GM19324 (cell line): ENCODE measurements around the gene GAL.

Experiments used
- ATAC-seq: cut with Tn5 transposase; IDR thresholded peaks from one replicate; pipeline ENCODE4 v1.9.1; 2021; ENCODE audit warnings: mild to moderate bottlenecking, moderate library complexity; ENCODE audit not compliant: unreplicated experiment, low FRiP score

The GAL gene

DNA sequence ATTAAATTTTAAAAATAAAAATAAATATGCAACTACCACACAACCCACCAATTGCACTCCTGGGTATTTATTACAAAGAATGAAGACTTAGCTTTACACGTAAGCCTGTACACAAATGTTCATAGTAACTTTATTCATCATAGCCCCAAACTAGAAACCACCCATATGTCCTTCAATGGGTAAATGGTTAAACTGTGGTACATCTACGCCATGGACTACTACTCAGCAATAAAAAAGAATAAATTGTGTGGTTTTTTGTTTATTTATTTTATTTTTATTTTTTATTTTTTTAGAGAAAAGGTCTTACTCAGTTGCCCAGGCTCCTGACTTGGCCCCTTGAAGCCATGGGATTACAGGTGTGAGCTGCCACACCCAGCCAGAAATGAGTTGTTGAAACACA, 14.6 kb downstream of the GAL start:
- ATAC-seq, result no peak

DNA sequence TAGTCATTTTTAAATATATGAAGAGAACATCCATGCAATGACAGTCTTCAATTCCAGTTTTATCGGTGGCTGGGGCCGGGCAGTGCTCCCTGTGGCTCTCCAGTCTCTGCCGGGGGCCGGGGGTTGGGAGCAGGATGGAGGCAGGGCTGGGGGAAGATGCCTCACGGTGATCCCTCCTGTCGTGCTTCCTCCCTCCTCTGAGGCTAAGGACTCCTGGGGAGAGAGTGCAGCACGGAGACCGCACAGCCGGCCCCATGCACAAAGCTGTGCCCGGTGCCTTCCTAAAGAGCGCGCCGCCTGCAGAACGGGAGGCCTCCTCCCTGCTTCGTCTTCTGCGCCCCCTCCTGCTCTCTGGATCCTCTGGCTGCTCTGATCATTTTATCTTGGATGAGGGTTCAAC, 20.5 kb downstream of the GAL start:
- ATAC-seq, result no peak

GRCh38 chr11:68707527-68707926, 23.2 kb downstream of the GAL start:
- no peak for ATAC-seq

DNA sequence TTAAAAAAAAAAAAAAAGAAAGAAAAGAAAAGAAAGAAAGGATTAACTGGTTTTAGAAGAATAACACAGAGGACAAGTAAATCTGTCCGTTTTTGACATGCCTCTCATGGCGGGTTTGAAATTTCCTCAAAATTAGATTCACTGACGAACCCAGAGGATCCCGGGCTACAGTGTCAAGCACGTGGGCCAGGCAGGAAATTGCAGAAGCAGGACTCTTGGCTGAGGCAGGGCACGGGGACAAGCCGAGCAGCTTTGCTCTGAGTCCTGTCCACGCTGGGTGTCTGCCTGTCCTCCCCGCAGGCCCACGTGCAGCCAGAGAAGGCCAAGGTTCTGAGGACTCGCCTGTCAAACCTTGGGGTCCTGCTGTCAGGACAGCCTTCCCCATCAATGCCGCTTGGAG, 24.7 kb downstream of the GAL start:
- ATAC-seq, result no peak

DNA sequence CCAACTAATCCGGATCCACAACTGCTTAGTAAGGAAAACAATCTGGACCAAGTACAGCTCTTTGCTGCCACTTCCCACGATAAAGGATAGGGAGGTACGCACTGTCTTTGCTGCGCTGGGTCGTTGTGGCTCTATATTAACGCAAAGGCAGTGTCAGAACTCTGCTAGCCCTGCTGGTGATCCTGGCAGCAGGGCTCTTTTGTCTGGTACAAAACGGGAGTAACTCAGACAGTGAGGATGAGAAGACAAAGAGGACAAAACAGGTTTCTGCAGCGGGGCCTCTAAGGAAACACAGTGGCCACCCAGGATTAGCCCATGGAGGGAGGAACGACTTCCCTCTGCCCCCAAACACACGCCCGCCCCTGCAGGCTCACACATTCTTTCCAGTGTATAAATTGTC, 26.1 kb downstream of the GAL start:
- no peak for ATAC-seq

DNA sequence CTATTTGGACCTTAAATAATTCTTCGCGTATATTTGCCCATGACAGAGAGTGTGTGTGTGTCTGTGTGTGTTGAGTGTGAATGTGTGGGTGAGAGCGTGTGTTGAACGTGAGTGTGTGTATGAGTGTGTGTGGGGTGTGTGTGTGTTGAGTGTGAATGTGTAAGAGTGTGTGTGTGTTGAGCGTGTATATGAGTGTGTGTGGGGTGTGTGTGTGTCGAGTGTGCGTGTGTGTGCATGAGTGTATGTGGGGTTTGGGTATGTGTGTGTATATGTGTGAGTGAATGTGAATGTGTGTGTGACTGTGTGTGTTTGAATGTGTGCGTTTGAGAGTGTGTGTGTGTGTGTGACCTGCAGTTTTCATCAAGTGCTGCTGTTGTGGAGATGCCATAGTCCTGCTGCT, 26.8 kb downstream of the GAL start:
- no peak for ATAC-seq

- no peak for ATAC-seq
These were observed 29.9 kb downstream of the GAL start for GRCh38 chr11:68714060-68714856.

- no peak for ATAC-seq
These were observed 31.2 kb downstream of the GAL start for GRCh38 chr11:68715456-68716122.

GRCh38 chr11:68721075-68721474, 36.7 kb downstream of the GAL start:
- no peak for ATAC-seq

- no peak for ATAC-seq
These were observed 37.8 kb downstream of the GAL start for GRCh38 chr11:68722143-68722542.

GRCh38 chr11:68724293-68724692, 39.9 kb downstream of the GAL start:
- ATAC-seq, result no peak

GRCh38 chr11:68727783-68728182, 43.4 kb downstream of the GAL start:
- no peak for ATAC-seq

DNA sequence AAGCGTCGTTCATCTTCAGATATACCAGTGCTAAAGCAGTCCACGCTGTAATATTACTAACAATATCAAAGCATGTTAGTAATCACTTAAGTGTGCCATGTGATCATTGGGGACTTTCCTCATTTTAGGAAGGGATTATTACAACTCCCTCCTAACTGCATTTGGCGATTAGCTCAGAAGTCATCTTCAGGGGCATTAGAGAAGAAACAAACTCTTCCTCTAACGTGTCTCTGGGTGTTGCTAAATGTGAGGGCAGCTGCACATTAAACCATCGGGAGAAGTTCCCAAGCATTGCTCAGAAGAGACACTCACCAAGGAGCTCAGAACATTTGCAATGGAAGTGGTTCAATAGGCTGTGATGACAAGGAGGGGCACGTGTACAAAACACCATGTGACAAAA, 49.8 kb downstream of the GAL start:
- no peak for ATAC-seq

DNA sequence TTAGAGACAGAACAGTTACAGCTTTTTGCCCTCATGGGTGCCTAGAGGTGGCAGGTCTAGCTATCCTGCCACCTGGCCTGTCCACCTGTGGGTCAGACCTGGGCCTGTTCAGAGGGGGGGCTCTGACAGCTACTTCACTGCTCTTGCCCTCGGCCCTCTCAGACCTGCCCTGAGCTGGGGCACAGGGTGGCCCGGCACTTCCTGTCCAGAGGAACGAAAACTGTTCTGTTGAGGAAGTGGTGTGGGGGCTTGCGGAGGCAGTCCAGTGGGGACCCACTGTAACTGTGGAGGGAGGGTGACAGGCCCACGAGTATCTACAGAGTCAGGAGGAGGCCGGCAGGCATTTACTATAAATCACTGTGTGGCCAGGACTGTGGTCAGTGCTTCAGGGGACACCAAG, 50.8 kb downstream of the GAL start:
- ATAC-seq, result no peak

GRCh38 chr11:68735646-68736045, 51.3 kb downstream of the GAL start:
- no peak for ATAC-seq
